ENCODE results near the gene MAST2. TPM values are rescaled to one million over a fixed set of nuclear protein-coding genes. Genes with fewer than 3 reads are reported as not detected.

The MAST2 gene
- polyA plus RNA-seq, 1 experiment = 24.7 TPM

DNA sequence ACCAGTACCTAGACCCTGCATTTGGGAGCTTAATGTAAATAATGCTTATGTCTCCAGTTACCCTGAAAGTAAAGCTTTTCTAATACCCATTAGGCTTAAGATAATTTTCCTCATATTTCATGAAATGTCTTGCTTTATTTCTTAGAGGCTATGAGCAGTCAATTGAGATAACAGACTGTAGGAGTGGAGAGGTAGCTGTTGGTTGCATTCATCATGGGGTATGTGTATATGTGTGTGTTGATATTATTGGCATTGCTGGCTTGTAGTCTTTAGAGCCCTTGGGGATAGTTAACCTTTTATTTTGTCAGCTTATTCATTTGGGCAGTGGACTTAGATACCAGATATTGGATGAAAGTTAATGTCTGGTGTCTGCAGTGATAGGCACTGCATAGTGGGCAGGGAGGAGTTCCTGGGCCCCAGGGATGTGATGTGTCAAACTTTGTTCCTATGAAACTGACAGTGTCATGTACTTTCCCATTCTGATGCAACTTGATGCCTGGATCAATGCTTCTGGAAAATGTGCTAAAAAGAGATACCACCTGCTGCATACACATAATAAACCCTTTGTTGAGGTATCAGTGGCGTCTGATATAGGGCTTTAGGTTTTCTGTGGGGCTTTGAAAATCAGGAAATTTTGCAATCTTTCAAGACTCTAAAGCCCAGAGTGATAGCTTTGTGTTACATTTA lies 83.9 kb downstream of the MAST2 start:
- H3K4me3 ChIP-seq (ENCODE audit: low read depth, low read length) = no peak overlapping the region
- no peak for DNase-seq (ENCODE audit: low read depth, low spot score)
- ChIA-PET CTCF (interaction anchor here (0.5 kb wide), 1 partner anchor 91 kb away, joined by 5 read pairs; no protein-coding TSS in a partner anchor), POLR2A (no interaction called here)
- no peak for TF ChIP-seq CTCF (IDR thresholded peaks at IDR 0.05; ENCODE audit: low read depth, low read length)
- H3K9me3 ChIP-seq (ENCODE audit: control insufficient read depth, insufficient read depth, low read length) = no peaks in the 10 kb centered on the region
- no peak overlapping the region for H3K27ac ChIP-seq (ENCODE audit: low read depth, low read length)
- H3K27me3 ChIP-seq (ENCODE audit: control insufficient read depth, insufficient read depth, low read length) = no peaks in the 10 kb centered on the region

GRCh38 chr1:45890078-45890477 lies 86.7 kb downstream of the MAST2 start:
- Histone ChIP-seq H3K9me3 (ENCODE audit: control insufficient read depth, insufficient read depth, low read length) (no peaks in the 10 kb centered on the region), H3K27me3 (ENCODE audit: control insufficient read depth, insufficient read depth, low read length) (no peaks in the 10 kb centered on the region), H3K4me3 (ENCODE audit: low read depth, low read length) (no peak overlapping the region), H3K27ac (ENCODE audit: low read depth, low read length) (no peak overlapping the region)
- no peak for DNase-seq (ENCODE audit: low read depth, low spot score)
- ChIA-PET POLR2A (no interaction called here), CTCF (interaction anchor here (0.6 to 1.4 kb wide), 5 partner anchors 8 to 965 kb away, joined by 3 to 5 read pairs (median 3); no protein-coding TSS in a partner anchor)
- TF ChIP-seq CTCF (IDR thresholded peaks at IDR 0.05; ENCODE audit: low read depth, low read length) = no peak

- H3K27me3 ChIP-seq (ENCODE audit: control insufficient read depth, insufficient read depth, low read length) = no peaks in the 10 kb centered on the region
- POLR2A ChIA-PET = no interaction called here
- H3K27ac ChIP-seq (ENCODE audit: low read depth, low read length) = no peak overlapping the region
- CTCF ChIA-PET = interaction anchor here (1.1 to 1.4 kb wide), 2 partner anchors 9 to 332 kb away, joined by 3 to 5 read pairs; no protein-coding TSS in a partner anchor
- H3K9me3 ChIP-seq (ENCODE audit: control insufficient read depth, insufficient read depth, low read length) = no peaks in the 10 kb centered on the region
- DNase-seq (ENCODE audit: low read depth, low spot score) = no peak
- H3K4me3 ChIP-seq (ENCODE audit: low read depth, low read length) = no peak overlapping the region
- TF ChIP-seq CTCF (IDR thresholded peaks at IDR 0.05; ENCODE audit: low read depth, low read length) = no peak
These were observed 87.7 kb downstream of the MAST2 start for GRCh38 chr1:45891087-45891486.

DNA sequence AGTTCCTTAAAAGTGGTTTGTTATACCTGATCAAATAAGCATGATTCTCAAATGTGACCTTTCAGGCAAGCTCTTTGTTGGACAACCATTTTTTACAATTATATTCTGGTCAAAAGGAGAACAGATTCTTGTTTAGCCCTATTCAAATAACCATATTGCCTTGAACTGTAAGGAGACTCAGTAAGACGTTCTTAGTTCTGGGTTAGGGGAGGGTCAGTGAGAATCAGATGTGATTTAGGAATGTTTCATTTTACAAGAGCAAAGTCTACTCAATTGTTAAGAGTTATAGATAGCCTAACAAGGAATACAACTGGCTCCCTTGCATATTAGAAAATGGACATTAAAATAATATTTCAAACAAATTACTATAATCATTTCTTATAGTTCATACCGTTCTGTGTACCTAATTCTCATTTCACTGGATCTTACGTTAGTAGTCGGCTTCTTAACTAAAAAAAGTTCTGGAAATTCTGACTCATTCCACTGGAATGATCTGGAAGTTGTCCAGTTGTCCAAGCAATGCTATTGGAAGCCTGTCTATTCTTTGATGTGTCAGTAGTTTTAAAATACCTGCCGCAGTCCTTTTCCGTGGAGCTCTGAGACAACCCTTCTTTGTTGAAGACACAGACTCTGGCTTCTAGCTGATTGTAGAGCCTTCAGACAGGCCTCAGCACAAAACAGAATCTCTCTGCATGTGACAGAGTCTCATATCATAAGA lies 88.8 kb downstream of the MAST2 start:
- ChIA-PET CTCF (interaction anchor here (1.0 kb wide), 1 partner anchor 10 kb away, joined by 3 read pairs; no protein-coding TSS in a partner anchor), POLR2A (interaction anchor here (0.6 kb wide), 1 partner anchor 9 kb away, joined by 7 read pairs; no protein-coding TSS in a partner anchor)
- DNase-seq (ENCODE audit: low read depth, low spot score) = peak; percentile 78
- H3K27ac ChIP-seq (ENCODE audit: low read depth, low read length) = peak overlapping the region; percentile 74
- no peaks in the 10 kb centered on the region for H3K9me3 ChIP-seq (ENCODE audit: control insufficient read depth, insufficient read depth, low read length)
- H3K4me3 ChIP-seq (ENCODE audit: low read depth, low read length) = no peak overlapping the region; the same call in 1 of the 2 replicates
- TF ChIP-seq CTCF (IDR thresholded peaks at IDR 0.05; ENCODE audit: low read depth, low read length) = no peak
- H3K27me3 ChIP-seq (ENCODE audit: control insufficient read depth, insufficient read depth, low read length) = no peaks in the 10 kb centered on the region

- CTCF ChIA-PET = no interaction called here
- no peak for TF ChIP-seq CTCF (IDR thresholded peaks at IDR 0.05; ENCODE audit: low read depth, low read length)
- DNase-seq (ENCODE audit: low read depth, low spot score) = no peak
- Histone ChIP-seq H3K4me3 (ENCODE audit: low read depth, low read length) (no peak overlapping the region), H3K9me3 (ENCODE audit: control insufficient read depth, insufficient read depth, low read length) (no peaks in the 10 kb centered on the region), H3K27me3 (ENCODE audit: control insufficient read depth, insufficient read depth, low read length) (no peaks in the 10 kb centered on the region), H3K27ac (ENCODE audit: low read depth, low read length) (no peak overlapping the region)
- POLR2A ChIA-PET = no interaction called here
These were observed 90.9 kb downstream of the MAST2 start for GRCh38 chr1:45894331-45894730.
